GM18505 (cell line): ENCODE results near the gene NDFIP2.

Experiments
- ATAC-seq: cut with Tn5 transposase; IDR thresholded peaks from one replicate; pipeline ENCODE4 v1.9.1; 2021; ENCODE audit not compliant: unreplicated experiment
- POLR2A ChIP-seq: IDR thresholded peaks from 4 replicates; pipeline ENCODE4 v1.6.1; 2011; ENCODE audit warnings: borderline replicate concordance; ENCODE audit not compliant: insufficient read depth, insufficient read length; ENCODE audit errors: extremely low read depth

NDFIP2 gene

DNA sequence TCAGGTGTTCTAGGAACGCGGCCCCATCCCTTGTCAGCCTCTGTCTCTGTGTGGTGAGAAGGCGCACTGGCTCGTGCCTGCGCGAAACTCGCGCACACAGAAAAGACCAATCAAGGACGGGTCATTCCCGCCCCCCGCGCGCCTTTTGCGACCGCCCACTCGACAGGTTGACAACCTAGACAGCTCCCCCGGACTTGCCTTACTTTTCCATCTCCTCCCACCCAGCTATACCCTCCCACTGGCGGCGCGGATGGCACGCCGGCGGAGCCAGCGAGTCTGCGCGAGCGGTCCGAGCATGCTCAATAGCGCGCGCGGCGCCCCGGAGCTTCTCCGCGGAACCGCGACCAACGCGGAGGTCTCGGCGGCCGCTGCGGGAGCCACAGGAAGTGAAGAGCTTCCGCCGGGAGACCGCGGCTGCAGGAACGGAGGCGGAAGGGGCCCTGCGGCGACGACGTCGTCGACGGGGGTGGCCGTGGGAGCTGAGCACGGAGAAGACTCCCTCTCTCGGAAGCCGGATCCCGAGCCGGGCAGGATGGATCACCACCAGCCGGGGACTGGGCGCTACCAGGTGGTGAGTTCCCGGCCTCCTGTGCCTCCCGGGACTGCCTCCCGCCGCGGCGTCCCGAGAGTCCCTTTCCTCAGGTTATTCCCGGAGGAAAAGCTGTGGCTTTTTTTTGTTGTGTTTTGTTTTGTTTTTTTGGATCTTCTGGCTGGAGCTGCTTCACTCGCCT is at the start of gene NDFIP2:
Gene NDFIP2 (plus strand): TSS at position 202 of the 731 bp plus-strand sequence. CDS start 49 bp downstream, at position 251.
- TF ChIP-seq POLR2A: peak; percentile 74
- peak; percentile 93 for ATAC-seq

DNA sequence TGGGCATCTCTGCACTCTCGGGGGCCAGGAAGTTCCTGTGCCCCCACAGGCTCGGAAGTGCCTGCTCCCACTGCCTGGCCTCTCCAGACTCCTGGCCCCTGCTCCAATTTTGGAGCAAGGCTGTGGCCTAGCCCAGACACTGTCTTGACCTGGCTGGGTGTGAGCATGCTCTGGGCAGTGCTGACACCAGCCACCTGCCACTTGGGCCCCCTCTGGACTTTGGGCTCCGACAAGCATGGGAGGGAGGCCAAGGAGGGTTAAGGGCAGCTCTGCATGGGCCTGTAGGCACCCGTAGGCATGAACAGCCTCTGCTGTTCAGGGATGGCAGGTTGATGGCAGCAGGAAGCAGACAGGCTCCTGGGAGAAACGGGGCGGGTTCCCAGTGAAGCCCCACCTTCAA is 48.9 kb upstream of the NDFIP2 start:
- ATAC-seq: no peak
- no peak for TF ChIP-seq POLR2A

DNA sequence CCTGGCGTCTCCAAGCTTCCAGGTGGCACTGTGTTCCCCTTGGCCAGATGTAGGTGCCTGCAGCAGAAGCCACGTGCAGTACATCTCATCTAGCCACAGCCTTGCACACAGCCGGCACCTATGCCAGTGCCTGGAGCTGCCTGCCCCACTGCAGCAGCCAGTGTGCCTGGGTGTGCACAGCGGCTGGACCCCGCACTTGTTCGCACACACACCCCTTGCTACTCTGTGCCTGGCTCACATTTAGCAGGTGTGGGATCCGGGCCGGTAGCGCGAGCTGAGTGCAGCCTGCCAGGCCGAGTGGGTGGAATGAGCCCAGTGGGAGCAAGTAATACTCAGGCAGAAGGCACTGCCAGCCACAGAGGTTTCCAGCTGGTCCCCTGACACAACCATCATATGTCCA is 48.0 kb upstream of the NDFIP2 start:
- no peak for TF ChIP-seq POLR2A
- ATAC-seq: no peak

DNA sequence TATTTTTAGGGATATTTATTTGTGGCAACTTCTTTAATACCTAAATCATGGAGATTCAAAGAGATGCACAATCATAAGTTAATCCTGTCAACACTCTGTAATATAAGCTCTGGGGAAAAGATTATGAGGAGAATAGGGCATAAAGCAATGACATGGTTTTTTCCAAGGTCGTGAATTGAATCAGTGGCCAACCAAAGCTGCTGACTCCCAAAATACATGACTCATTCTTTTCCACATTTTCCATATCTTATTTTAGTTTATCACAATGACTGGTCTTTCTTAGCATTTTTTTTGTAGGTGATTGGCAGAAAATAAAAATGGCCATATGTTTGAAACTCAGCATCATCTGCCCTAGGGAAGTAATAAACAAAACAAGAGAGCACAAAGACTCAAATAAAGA is 46.4 kb upstream of the NDFIP2 start:
- TF ChIP-seq POLR2A: no peak
- ATAC-seq: no peak

DNA sequence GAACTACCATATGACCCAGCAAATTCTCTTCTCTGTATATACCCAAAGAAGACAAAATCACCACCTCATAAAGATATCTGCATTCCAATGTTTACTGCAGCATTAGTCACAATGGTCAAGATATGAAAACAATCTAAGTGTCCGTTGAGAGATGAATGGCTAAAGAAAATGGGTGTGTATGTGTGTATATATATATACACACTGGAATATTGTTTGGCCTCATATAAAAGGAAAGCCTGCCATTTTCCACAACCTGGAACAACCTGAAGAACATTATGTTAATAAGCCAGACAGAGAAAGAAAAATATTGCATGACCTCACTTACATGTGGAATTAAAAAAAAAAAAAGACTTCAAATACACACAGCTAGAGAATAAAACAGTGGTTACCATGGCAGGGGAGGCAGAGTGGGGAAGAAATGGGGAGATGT is 45.4 kb upstream of the NDFIP2 start:
- TF ChIP-seq POLR2A: no peak
- no peak for ATAC-seq

DNA sequence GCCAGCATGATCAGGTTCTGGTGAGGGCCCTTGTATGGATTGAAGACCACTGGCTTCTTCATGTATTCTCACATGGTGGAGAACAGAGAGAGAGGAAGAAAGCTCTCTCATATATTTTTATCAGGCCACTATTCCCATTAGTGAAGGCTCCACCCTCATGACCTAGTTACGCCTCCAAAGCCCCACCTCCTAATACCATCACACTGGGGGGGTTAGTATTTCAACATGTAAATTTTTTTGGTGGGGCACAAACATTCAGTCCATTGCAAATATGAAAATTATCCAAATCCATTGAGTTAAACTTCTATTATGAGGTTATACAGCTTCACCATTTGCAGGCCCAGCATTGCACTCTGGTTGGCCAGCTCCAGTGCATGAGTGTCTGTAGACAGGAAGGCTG is 41.7 kb upstream of the NDFIP2 start:
- no peak for TF ChIP-seq POLR2A
- no peak for ATAC-seq

GRCh38 chr13:79440958-79441528 is 39.9 kb upstream of the NDFIP2 start:
- no peak for TF ChIP-seq POLR2A
- ATAC-seq: no peak

DNA sequence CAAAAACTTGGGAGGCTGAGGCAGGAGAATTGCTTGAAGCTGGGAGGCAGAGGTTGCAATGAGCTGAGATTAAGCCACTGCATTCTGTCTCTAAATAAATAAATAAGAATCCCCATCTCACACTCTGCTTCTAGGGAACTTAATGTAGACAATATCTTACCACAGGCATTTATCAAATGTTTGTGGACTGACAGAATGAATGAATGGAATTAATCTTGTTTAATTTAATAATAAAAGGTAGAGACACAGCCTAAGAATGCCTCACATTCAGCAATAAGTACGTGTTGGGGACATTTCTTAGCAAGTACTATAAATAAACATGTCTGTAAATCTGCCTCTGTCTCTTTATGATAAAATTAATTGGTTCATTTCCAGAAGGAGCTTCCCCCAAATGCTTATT is 38.7 kb upstream of the NDFIP2 start:
- TF ChIP-seq POLR2A: no peak

DNA sequence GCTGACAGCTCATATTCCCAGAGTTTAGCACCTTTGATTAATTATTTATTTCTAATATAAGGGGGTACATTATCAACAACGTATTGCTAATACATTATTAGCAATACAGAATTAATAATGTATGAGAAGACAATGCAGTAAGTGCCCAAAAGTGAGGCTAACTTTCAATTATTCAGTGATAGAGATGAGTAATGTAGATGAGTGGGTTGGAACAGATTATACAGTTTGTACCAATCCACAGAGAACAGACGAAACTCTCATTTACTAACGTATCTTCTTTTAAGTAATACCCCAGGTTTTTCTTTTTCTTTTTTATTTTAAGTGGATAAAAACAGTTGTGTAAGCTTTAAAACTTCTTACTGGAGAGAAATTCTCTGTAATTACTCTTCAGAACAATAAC is 38.2 kb upstream of the NDFIP2 start:
- no peak for TF ChIP-seq POLR2A
- ATAC-seq: no peak

More for the DNA sequence above, 38.7 kb upstream of the NDFIP2 start:
- ATAC-seq: no peak

GRCh38 chr13:79445968-79446645 is 34.8 kb upstream of the NDFIP2 start:
- TF ChIP-seq POLR2A: no peak
- no peak for ATAC-seq

DNA sequence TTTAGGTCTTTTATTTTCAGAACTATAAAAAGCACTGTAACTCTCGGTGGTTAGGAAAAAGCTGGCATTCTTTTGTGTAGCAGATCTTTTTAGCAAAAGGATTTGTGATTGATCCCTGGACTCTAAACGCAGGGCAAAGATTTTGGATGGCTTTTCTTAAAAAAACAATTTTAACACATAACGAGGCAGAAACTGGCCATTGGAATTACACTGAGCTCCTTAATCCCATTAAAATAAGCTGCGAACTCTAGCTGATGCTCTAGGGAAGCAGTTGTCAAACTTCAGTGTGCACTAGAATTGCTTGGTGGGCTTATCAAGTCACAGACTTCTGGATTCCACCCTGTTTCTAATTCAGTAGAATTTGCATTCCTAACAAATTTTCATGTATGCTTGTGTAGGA is 33.8 kb upstream of the NDFIP2 start:
- ATAC-seq: no peak
- no peak for TF ChIP-seq POLR2A

DNA sequence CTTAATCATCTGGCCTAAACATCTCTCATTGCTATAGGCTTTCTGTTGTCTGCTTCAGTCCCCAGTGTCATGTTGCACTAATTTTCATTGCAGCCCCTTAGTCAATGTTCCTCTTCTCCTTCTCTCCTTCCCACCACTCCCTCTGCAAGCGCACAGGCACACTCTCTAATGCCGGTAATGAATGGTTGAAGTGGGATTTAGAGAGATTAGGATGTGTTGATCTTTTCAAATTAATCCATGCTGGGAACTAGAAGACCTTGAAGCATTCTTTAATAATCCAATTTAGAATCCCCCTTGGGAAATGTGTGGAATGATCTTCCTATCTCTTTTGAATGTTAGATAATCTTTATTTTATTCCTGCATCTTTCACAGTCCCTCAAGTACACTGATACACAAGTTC is 33.2 kb upstream of the NDFIP2 start:
- no peak for ATAC-seq
- TF ChIP-seq POLR2A: no peak

DNA sequence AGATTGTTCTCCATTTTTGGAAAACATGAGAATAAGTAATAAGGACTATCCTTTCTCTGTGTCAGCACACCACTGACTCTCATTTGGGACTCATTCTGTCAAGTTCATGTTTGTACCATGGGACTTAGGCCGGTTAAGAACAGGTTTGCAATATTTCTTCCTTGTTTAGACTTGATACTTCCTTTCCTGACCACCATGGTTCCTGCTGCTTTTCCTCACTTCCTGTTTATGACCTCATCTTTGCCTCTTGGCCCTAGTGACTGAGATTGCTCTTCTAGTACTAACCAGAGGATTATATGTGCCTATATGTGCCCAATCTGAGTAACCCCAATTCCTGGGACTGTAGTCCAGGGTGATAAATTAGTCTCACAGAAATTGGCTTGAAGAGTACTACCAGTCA is 32.5 kb upstream of the NDFIP2 start:
- no peak for TF ChIP-seq POLR2A
- no peak for ATAC-seq

- ATAC-seq: no peak
- TF ChIP-seq POLR2A: no peak
Measured at GRCh38 chr13:79450110-79450509, 30.8 kb upstream of the NDFIP2 start.

DNA sequence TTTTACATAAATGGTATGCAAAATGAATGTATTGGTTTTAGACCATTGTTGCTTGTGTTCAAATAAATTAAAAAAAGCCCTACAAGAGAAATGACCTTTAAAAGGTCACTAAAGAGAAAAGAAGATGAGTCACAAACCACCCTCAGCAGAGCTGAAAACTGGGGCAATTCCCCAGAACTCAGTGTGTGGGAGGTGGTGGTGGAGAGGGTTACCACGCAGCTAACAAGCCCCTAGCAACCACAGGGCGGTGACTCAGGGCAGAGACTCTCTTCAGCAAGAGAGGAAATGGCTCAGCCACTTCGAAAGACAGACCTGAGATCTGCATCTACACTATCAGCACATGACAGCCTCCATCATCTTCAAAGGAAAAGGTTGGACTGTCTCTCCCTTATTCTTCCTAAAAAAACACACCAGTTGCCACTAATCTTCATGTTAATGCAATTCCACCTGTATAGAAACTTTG is 29.4 kb upstream of the NDFIP2 start:
- peak; percentile 100 for ATAC-seq
- TF ChIP-seq POLR2A: no peak
